ENCODE measurements around the gene PPWD1. TPM values are rescaled to one million over a fixed set of nuclear protein-coding genes. Genes with fewer than 3 reads are reported as not detected.

The PPWD1 gene
- total and polyA plus RNA-seq, 2 donors from 2014 or later = 16.5 to 29.7 TPM

DNA sequence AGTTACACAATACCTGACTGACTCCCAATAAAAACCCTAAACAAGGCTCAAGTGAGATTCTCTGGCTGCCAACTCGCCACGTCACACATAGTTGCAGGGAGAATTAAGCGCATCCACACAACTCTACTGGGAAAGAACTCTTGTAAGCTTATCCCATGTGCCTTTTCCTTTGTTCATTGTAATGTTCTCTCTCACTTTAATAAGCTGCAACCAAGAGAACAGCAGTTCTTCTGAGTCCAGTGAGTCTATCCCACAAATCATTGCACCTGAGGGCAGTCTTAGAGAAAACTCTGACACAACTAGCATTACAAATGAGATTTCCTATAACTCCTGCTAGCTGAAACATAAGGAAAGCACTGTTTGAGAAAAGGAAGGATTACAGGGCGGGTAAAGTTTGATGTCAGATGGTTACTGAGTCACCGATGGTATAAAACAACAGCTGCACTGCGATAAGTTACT lies 27.5 kb upstream of the PPWD1 start:
- no peaks in the 10 kb centered on the region for H3K36me3 ChIP-seq (ENCODE audit: control insufficient read depth in 2 of 3, insufficient read depth in 3 of 3, low read length in 3 of 3)
- TF ChIP-seq, protein P1, sequence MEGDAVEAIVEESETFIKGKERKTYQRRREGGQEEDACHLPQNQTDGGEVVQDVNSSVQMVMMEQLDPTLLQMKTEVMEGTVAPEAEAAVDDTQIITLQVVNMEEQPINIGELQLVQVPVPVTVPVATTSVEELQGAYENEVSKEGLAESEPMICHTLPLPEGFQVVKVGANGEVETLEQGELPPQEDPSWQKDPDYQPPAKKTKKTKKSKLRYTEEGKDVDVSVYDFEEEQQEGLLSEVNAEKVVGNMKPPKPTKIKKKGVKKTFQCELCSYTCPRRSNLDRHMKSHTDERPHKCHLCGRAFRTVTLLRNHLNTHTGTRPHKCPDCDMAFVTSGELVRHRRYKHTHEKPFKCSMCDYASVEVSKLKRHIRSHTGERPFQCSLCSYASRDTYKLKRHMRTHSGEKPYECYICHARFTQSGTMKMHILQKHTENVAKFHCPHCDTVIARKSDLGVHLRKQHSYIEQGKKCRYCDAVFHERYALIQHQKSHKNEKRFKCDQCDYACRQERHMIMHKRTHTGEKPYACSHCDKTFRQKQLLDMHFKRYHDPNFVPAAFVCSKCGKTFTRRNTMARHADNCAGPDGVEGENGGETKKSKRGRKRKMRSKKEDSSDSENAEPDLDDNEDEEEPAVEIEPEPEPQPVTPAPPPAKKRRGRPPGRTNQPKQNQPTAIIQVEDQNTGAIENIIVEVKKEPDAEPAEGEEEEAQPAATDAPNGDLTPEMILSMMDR (IDR thresholded peaks at IDR 0.05; ENCODE audit: borderline replicate concordance, extremely low read depth, insufficient read depth) = no peak
- no peak overlapping the region for H3K4me3 ChIP-seq (ENCODE audit: low read length in 3 of 3)
- no peaks in the 10 kb centered on the region for H3K9me3 ChIP-seq (ENCODE audit: control insufficient read depth in 2 of 3, insufficient read depth in 1 of 3, low read length in 3 of 3)
- no peak overlapping the region for H3K27ac ChIP-seq (ENCODE audit: low read depth in 2 of 2, low read length in 2 of 2)
- no peak for FAIRE-seq
- no peaks in the 10 kb centered on the region for H3K4me1 ChIP-seq (ENCODE audit: control insufficient read depth in 2 of 3, insufficient read depth in 2 of 3, low read depth in 1 of 3, low read length in 3 of 3)
- H3K27me3 ChIP-seq (ENCODE audit: control insufficient read depth, insufficient read depth, low read length) = no peaks in the 10 kb centered on the region
- no peak overlapping the region for H3K9ac ChIP-seq (ENCODE audit: low read length in 3 of 3)
- no peak for DNase-seq
- intact Hi-C loops (cut with DNase I) = no loop called here

DNA sequence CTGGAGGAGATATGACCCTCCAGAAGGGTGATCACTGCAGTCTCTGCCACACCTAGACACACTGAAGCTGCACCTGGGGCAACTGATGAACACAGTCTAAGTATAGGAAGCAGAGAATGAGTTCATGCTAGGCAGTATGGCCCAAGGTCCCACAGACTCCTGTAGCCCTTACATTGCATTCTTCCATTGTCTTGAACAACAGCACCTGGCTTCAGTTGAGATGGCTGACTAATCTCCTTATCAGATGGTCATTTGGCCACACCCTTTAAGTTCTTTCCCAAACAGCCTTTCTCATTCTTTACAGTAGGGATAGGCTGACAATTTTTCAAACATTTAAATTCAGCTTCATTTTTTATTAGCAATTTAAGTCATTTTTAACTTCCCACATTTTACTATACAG lies 23.3 kb upstream of the PPWD1 start:
- FAIRE-seq (no peak), DNase-seq (no peak)
- Histone ChIP-seq H3K4me3 (ENCODE audit: low read length in 3 of 3) (no peak overlapping the region), H3K36me3 (ENCODE audit: control insufficient read depth in 2 of 3, insufficient read depth in 3 of 3, low read length in 3 of 3) (no peaks in the 10 kb centered on the region), H3K4me1 (ENCODE audit: control insufficient read depth in 2 of 3, insufficient read depth in 2 of 3, low read depth in 1 of 3, low read length in 3 of 3) (no peaks in the 10 kb centered on the region), H3K9me3 (ENCODE audit: control insufficient read depth in 2 of 3, insufficient read depth in 1 of 3, low read length in 3 of 3) (no peaks in the 10 kb centered on the region), H3K9ac (ENCODE audit: low read length in 3 of 3) (no peak overlapping the region), H3K27ac (ENCODE audit: low read depth in 2 of 2, low read length in 2 of 2) (no peak overlapping the region), H3K27me3 (ENCODE audit: control insufficient read depth, insufficient read depth, low read length) (no peaks in the 10 kb centered on the region)
- TF ChIP-seq, protein P1 (IDR thresholded peaks at IDR 0.05; ENCODE audit: borderline replicate concordance, extremely low read depth, insufficient read depth) = no peak
- intact Hi-C loops (cut with DNase I) = no loop called here

DNA sequence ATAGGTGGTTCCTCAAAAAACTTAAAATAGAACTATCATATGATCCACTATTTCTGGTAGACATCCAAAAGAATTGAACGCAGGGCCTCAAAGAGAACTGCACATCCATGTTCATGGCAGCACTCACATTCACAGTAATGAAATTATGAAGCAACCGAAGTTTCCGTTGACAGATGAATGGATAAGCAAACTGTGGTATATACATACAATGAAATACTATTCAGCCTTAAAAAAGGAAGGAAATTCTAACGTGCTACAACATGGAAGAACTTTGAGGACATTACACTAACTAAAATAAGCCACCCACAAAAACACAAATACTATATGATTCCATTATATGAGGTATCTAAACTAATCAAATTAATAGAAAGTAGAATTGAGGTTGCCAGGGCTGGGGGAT lies 18.6 kb upstream of the PPWD1 start:
- Histone ChIP-seq H3K27me3 (ENCODE audit: control insufficient read depth, insufficient read depth, low read length) (no peaks in the 10 kb centered on the region), H3K9me3 (ENCODE audit: control insufficient read depth in 2 of 3, insufficient read depth in 1 of 3, low read length in 3 of 3) (no peaks in the 10 kb centered on the region), H3K4me1 (ENCODE audit: control insufficient read depth in 2 of 3, insufficient read depth in 2 of 3, low read depth in 1 of 3, low read length in 3 of 3) (no peaks in the 10 kb centered on the region), H3K36me3 (ENCODE audit: control insufficient read depth in 2 of 3, insufficient read depth in 3 of 3, low read length in 3 of 3) (no peaks in the 10 kb centered on the region), H3K9ac (ENCODE audit: low read length in 3 of 3) (no peak overlapping the region), H3K4me3 (ENCODE audit: low read length in 3 of 3) (no peak overlapping the region), H3K27ac (ENCODE audit: low read depth in 2 of 2, low read length in 2 of 2) (no peak overlapping the region)
- intact Hi-C loops (cut with DNase I) = no loop called here
- no peak for FAIRE-seq
- DNase-seq = no peak
- TF ChIP-seq, protein P1 (IDR thresholded peaks at IDR 0.05; ENCODE audit: borderline replicate concordance, extremely low read depth, insufficient read depth) = no peak

DNA sequence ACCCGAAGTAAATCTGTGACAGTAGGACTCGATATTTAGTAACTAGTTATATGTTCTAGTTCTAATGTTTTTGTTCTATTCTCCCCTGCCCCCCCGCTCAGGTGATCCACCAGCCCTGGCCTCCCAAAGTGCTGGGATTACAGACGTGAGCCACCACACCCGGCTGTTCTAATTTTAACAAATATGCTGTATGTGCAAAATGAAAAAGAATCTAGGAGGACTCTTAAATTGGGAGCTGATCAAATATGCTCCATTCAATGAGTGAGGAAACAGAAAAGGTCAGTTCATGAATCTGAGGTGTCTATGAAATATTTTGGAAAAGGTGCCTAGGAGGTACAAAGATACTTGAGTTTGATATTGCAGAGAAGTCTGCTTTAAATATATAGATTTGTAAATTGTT lies 17.0 kb upstream of the PPWD1 start:
- intact Hi-C loops (cut with DNase I) = no loop called here

More for the DNA sequence above, 17.0 kb upstream of the PPWD1 start:
- Histone ChIP-seq H3K9ac (ENCODE audit: low read length in 3 of 3) (no peak overlapping the region), H3K9me3 (ENCODE audit: control insufficient read depth in 2 of 3, insufficient read depth in 1 of 3, low read length in 3 of 3) (no peaks in the 10 kb centered on the region), H3K4me1 (ENCODE audit: control insufficient read depth in 2 of 3, insufficient read depth in 2 of 3, low read depth in 1 of 3, low read length in 3 of 3) (no peaks in the 10 kb centered on the region), H3K36me3 (ENCODE audit: control insufficient read depth in 2 of 3, insufficient read depth in 3 of 3, low read length in 3 of 3) (no peaks in the 10 kb centered on the region), H3K27ac (ENCODE audit: low read depth in 2 of 2, low read length in 2 of 2) (no peak overlapping the region), H3K27me3 (ENCODE audit: control insufficient read depth, insufficient read depth, low read length) (no peaks in the 10 kb centered on the region), H3K4me3 (ENCODE audit: low read length in 3 of 3) (no peak overlapping the region)
- no peak for DNase-seq
- TF ChIP-seq, protein P1 (IDR thresholded peaks at IDR 0.05; ENCODE audit: borderline replicate concordance, extremely low read depth, insufficient read depth) = no peak
- FAIRE-seq = no peak
